ENCODE measurements around the gene ZDHHC4. TPM values are rescaled to one million over a fixed set of nuclear protein-coding genes. Genes with fewer than 3 reads are reported as not detected.

Gene ZDHHC4
- total RNA-seq, 1 donor from 2014 or later, result 86.5 TPM

DNA sequence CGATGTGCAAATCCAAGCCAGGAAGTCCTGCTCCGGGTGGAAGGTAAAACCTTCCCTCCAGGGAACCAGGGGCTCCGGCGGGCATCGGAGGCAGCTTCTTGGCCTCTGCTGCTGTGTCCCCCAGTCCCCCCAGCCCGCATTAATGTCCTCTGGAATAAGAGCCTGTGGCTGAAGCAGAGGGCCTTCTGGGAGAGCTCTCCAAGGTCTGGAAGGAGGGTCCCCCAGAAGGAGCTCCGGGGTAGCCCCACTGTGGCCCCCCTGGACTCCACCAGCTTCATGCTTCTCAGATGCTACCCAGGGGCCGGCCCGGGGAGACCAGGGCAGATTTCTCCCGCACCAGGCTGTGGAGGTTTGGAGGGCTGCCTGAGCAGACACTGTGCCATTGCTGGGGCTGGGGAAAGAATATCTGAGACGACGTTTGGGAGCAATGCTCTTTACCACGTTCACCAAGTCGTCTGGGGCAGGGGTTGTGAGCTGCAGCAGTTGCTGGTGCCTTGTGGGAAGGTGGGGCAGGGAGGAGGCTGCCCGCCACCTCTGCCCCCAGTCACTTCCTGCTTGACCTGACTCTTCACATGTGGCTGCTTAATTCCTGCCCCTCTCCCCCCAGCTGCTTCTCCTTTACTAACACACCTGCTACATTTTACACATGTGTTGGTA lies 46.5 kb downstream of the ZDHHC4 start:
- Mint-ChIP-seq H3K4me1 (ENCODE audit: low read depth) (no peaks in the 10 kb centered on the region), H3K27me3 (no peaks in the 10 kb centered on the region), H3K36me3 (ENCODE audit: insufficient read depth) (peaks cover 12% of the 10 kb centered on the region), H3K9me3 (ENCODE audit: low read depth) (no peaks in the 10 kb centered on the region), H3K4me3 (ENCODE audit: low read depth) (no peak overlapping the region), H3K27ac (no peak overlapping the region)
- TF ChIP-seq, protein P1, sequence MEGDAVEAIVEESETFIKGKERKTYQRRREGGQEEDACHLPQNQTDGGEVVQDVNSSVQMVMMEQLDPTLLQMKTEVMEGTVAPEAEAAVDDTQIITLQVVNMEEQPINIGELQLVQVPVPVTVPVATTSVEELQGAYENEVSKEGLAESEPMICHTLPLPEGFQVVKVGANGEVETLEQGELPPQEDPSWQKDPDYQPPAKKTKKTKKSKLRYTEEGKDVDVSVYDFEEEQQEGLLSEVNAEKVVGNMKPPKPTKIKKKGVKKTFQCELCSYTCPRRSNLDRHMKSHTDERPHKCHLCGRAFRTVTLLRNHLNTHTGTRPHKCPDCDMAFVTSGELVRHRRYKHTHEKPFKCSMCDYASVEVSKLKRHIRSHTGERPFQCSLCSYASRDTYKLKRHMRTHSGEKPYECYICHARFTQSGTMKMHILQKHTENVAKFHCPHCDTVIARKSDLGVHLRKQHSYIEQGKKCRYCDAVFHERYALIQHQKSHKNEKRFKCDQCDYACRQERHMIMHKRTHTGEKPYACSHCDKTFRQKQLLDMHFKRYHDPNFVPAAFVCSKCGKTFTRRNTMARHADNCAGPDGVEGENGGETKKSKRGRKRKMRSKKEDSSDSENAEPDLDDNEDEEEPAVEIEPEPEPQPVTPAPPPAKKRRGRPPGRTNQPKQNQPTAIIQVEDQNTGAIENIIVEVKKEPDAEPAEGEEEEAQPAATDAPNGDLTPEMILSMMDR (IDR thresholded peaks at IDR 0.05; ENCODE audit: unreplicated experiment), result no peak
- no peak for DNase-seq (ENCODE audit: low spot score, unreplicated experiment)

DNA sequence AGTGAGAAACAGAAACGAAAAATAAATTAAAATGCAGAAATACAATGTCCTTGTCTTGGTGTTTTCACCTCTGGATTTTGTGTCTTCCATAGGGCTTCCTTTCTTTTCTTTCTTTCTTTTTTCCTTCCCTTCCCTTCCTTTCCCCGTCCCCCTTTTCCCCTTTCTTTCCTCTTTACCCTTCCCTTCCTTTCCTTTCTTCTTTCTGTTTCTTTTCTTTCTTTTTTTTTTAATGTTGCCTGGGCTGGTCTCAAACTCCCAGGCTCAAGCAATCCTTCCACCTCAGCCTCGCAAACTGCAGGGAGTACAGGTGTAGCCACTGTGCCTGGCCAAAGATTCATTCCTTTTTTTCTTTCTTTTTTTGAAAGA lies 47.0 kb downstream of the ZDHHC4 start:
- no peak overlapping the region for H3K27ac Mint-ChIP-seq
- no peaks in the 10 kb centered on the region for H3K27me3 Mint-ChIP-seq
- no peak for DNase-seq (ENCODE audit: low spot score, unreplicated experiment)
- TF ChIP-seq, protein P1 (IDR thresholded peaks at IDR 0.05; ENCODE audit: unreplicated experiment), result no peak
- peaks cover 12% of the 10 kb centered on the region for H3K36me3 Mint-ChIP-seq (ENCODE audit: insufficient read depth)
- no peaks in the 10 kb centered on the region for H3K9me3 Mint-ChIP-seq (ENCODE audit: low read depth)
- no peak overlapping the region for H3K4me3 Mint-ChIP-seq (ENCODE audit: low read depth)
- H3K4me1 Mint-ChIP-seq (ENCODE audit: low read depth), result no peaks in the 10 kb centered on the region

GRCh38 chr7:6628045-6628444 lies 50.8 kb downstream of the ZDHHC4 start:
- H3K4me3 Mint-ChIP-seq (ENCODE audit: low read depth), result no peak overlapping the region
- peaks cover 3% of the 10 kb centered on the region for H3K36me3 Mint-ChIP-seq (ENCODE audit: insufficient read depth)
- H3K27ac Mint-ChIP-seq, result no peak overlapping the region
- no peaks in the 10 kb centered on the region for H3K9me3 Mint-ChIP-seq (ENCODE audit: low read depth)
- H3K4me1 Mint-ChIP-seq (ENCODE audit: low read depth), result peaks cover 2% of the 10 kb centered on the region
- TF ChIP-seq, protein P1 (IDR thresholded peaks at IDR 0.05; ENCODE audit: unreplicated experiment), result no peak
- no peak for DNase-seq (ENCODE audit: low spot score, unreplicated experiment)
- H3K27me3 Mint-ChIP-seq, result no peaks in the 10 kb centered on the region

GRCh38 chr7:6630007-6630849 lies 53.0 kb downstream of the ZDHHC4 start:
- no peak for DNase-seq (ENCODE audit: low spot score, unreplicated experiment)
- Mint-ChIP-seq H3K4me1 (ENCODE audit: low read depth) (peaks cover 2% of the 10 kb centered on the region), H3K27me3 (no peaks in the 10 kb centered on the region), H3K27ac (no peak overlapping the region), H3K36me3 (ENCODE audit: insufficient read depth) (peaks cover 1% of the 10 kb centered on the region), H3K4me3 (ENCODE audit: low read depth) (no peak overlapping the region), H3K9me3 (ENCODE audit: low read depth) (no peaks in the 10 kb centered on the region)
- TF ChIP-seq, protein P1 (IDR thresholded peaks at IDR 0.05; ENCODE audit: unreplicated experiment), result no peak

DNA sequence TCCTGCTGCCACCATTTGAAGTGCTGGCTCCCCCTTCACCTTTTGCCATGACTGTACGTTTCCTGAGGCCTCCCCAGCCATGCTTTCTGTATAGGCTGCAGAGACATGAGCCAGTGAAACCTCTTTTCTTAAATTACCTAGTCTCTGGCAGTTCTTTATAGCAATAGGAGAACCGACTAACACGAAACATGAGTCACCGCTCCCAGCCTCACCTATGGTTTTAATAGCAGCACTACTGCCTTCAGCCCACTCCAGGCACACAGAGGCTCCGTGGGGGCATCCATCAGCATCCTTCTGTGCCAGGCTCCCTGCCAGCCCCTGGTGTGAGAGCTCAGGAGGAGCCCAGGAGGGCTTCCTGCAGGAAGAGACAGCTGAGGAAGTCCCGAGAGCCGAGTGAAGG lies 54.4 kb downstream of the ZDHHC4 start:
- no peaks in the 10 kb centered on the region for H3K9me3 Mint-ChIP-seq (ENCODE audit: low read depth)
- peaks cover 3% of the 10 kb centered on the region for H3K4me1 Mint-ChIP-seq (ENCODE audit: low read depth)
- H3K36me3 Mint-ChIP-seq (ENCODE audit: insufficient read depth), result peaks cover 1% of the 10 kb centered on the region
- H3K27me3 Mint-ChIP-seq, result no peaks in the 10 kb centered on the region
- no peak for DNase-seq (ENCODE audit: low spot score, unreplicated experiment)
- TF ChIP-seq, protein P1 (IDR thresholded peaks at IDR 0.05; ENCODE audit: unreplicated experiment), result no peak
- H3K4me3 Mint-ChIP-seq (ENCODE audit: low read depth), result no peak overlapping the region
- H3K27ac Mint-ChIP-seq, result no peak overlapping the region
